Raji (cell line): ENCODE data around the gene MYOCD.

Experiments used
- POLR2A ChIP-seq: IDR thresholded peaks from 2 replicates; pipeline ENCODE4 v1.6.1; 2011; ENCODE audit warnings: low read depth, low read length, control low read depth; ENCODE audit not compliant: insufficient read depth

The MYOCD gene

GRCh38 chr17:12637015-12637414 is 28.7 kb upstream of the MYOCD start:
- no peak for TF ChIP-seq POLR2A

- no peak for TF ChIP-seq POLR2A
Observed at GRCh38 chr17:12637745-12638651, 27.7 kb upstream of the MYOCD start.

- no peak for TF ChIP-seq POLR2A
Observed at GRCh38 chr17:12640364-12640763, 25.3 kb upstream of the MYOCD start.

GRCh38 chr17:12641084-12641483 is 24.6 kb upstream of the MYOCD start:
- TF ChIP-seq POLR2A, result no peak

- no peak for TF ChIP-seq POLR2A
Observed at GRCh38 chr17:12642034-12642433, 23.7 kb upstream of the MYOCD start.

GRCh38 chr17:12643822-12644221 is 21.9 kb upstream of the MYOCD start:
- TF ChIP-seq POLR2A, result no peak

- no peak for TF ChIP-seq POLR2A
Observed at GRCh38 chr17:12644623-12645022, 21.1 kb upstream of the MYOCD start.

GRCh38 chr17:12646761-12647422 is 18.8 kb upstream of the MYOCD start:
- TF ChIP-seq POLR2A, result no peak

- TF ChIP-seq POLR2A, result no peak
Observed at GRCh38 chr17:12648498-12648897, 17.2 kb upstream of the MYOCD start.

GRCh38 chr17:12655936-12656335 is 9.8 kb upstream of the MYOCD start:
- no peak for TF ChIP-seq POLR2A

- no peak for TF ChIP-seq POLR2A
Observed at GRCh38 chr17:12656354-12656753, 9.3 kb upstream of the MYOCD start.

GRCh38 chr17:12659500-12659899 is 6.2 kb upstream of the MYOCD start:
- TF ChIP-seq POLR2A, result no peak

GRCh38 chr17:12664252-12664651 is 1.4 kb upstream of the MYOCD start:
- TF ChIP-seq POLR2A, result no peak

GRCh38 chr17:12664894-12665262 is 812 bp upstream of the MYOCD start:
- TF ChIP-seq POLR2A, result no peak

- TF ChIP-seq POLR2A, result no peak
Observed at GRCh38 chr17:12666718-12667117, 1.0 kb downstream of the MYOCD start.

GRCh38 chr17:12667299-12667958 is 1.7 kb downstream of the MYOCD start:
- TF ChIP-seq POLR2A, result no peak
